GM23338 (cell line): ENCODE measurements around the gene KLK15. TPM values are rescaled to one million over a fixed set of nuclear protein-coding genes. Genes with fewer than 3 reads are reported as not detected.

ENCODE experiments used
- ATAC-seq: fragments of 200-7000 bp; cut with Tn5 transposase; 3 replicates; pipeline ENCODE4 v1.9.1; 2020
- DNase-seq: peaks from one replicate; pipeline ENCODE4 v3.0.0-alpha.2; 2015; ENCODE audit warnings: low spot score
- H2AFZ ChIP-seq: fragments of 200-600 bp; sonication (generic); 2 replicates; pipeline ENCODE4 v1.8.0; 2016; ENCODE audit warnings: antibody characterized with exemption, mild to moderate bottlenecking, moderate library complexity
- H3F3A ChIP-seq: fragments of 200-600 bp; sonication (generic); replicated peaks from 2 replicates; pipeline ENCODE4 v1.8.0; 2017; ENCODE audit warnings: antibody characterized with exemption, mixed run types, low read depth
- H3K27ac ChIP-seq: fragments of 200-600 bp; sonication (generic); 2 replicates; pipeline ENCODE4 v1.6.1; 2016; ENCODE audit warnings: low read depth
- H3K27me3 ChIP-seq: fragments of 200-600 bp; sonication (generic); 2 replicates; pipeline ENCODE4 v1.8.0; 2016; ENCODE audit warnings: mild to moderate bottlenecking, mixed run types, moderate library complexity; ENCODE audit not compliant: insufficient read depth
- H3K36me3 ChIP-seq: fragments of 200-600 bp; sonication (generic); 2 replicates; pipeline ENCODE4 v1.8.0; 2016; ENCODE audit warnings: mild to moderate bottlenecking; ENCODE audit not compliant: insufficient read depth
- H3K4me1 ChIP-seq: fragments of 200-600 bp; sonication (generic); 2 replicates; pipeline ENCODE4 v1.8.0; 2016; ENCODE audit warnings: mild to moderate bottlenecking, moderate library complexity; ENCODE audit not compliant: insufficient read depth
- H3K4me2 ChIP-seq: fragments of 200-600 bp; sonication (generic); 2 replicates; pipeline ENCODE4 v1.7.1; 2017; ENCODE audit warnings: mixed run types
- H3K4me3 ChIP-seq: fragments of 200-600 bp; sonication (generic); 2 replicates; pipeline ENCODE4 v1.6.1; 2016; ENCODE audit warnings: mixed run types
- H3K79me2 ChIP-seq: fragments of 200-600 bp; sonication (generic); replicated peaks from 2 replicates; pipeline ENCODE4 v1.8.0; 2017; ENCODE audit warnings: mild to moderate bottlenecking; ENCODE audit not compliant: insufficient read depth
- H3K9me2 ChIP-seq: fragments of 200-600 bp; sonication (generic); 2 replicates; pipeline ENCODE4 v1.8.0; 2017; ENCODE audit not compliant: insufficient read depth
- H4K20me1 ChIP-seq: fragments of 200-600 bp; sonication (generic); replicated peaks from 2 replicates; pipeline ENCODE4 v1.8.0; 2017; ENCODE audit warnings: mild to moderate bottlenecking; ENCODE audit not compliant: insufficient read depth
- H3K27ac Mint-ChIP-seq: 2 replicates; pipeline ENCODE4 v1.8.0; 2020; ENCODE audit warnings: inconsistent platforms, mild to moderate bottlenecking, moderate library complexity, mixed read lengths
- H3K27me3 Mint-ChIP-seq: 3 replicates; pipeline ENCODE4 v1.8.0; 2022; ENCODE audit warnings: low read depth, mild to moderate bottlenecking, moderate library complexity, mixed read lengths, inconsistent platforms; ENCODE audit not compliant: insufficient read depth, poor library complexity
- H3K36me3 Mint-ChIP-seq: 3 replicates; pipeline ENCODE4 v1.8.0; 2021; ENCODE audit warnings: low read depth, mild to moderate bottlenecking, inconsistent platforms, moderate library complexity, mixed read lengths
- H3K4me1 Mint-ChIP-seq: 3 replicates; pipeline ENCODE4 v1.8.0; 2020; ENCODE audit warnings: mild to moderate bottlenecking, inconsistent platforms, mixed read lengths
- H3K4me3 Mint-ChIP-seq: 3 replicates; pipeline ENCODE4 v1.8.0; 2021; ENCODE audit warnings: moderate library complexity, mild to moderate bottlenecking, inconsistent platforms, mixed read lengths
- H3K9me3 Mint-ChIP-seq: 3 replicates; pipeline ENCODE4 v1.8.0; 2020; ENCODE audit warnings: moderate library complexity, mild to moderate bottlenecking, inconsistent platforms, mixed read lengths
- CREB1 ChIP-seq: fragments of 250-450 bp; sonication (Bioruptor Pico); IDR thresholded peaks from 2 replicates; pipeline ENCODE4 v1.5.0; 2020; ENCODE audit warnings: low read depth, mild to moderate bottlenecking, moderate library complexity
- CTCF ChIP-seq, 2 experiments: fragments of 200-600 bp in 1 of 2; sonication (generic) in 1 of 2; conservative IDR thresholded peaks; 2 replicates each; pipeline versions ENCODE4 v1.5.1 to v1.6.1; 2016 to 2017; ENCODE audit warnings: antibody characterized with exemption in 2 of 2, low read depth in 2 of 2, mild to moderate bottlenecking in 2 of 2, moderate library complexity in 1 of 2
- EZH2 ChIP-seq: fragments of 200-600 bp; sonication (generic); IDR thresholded peaks from one replicate; pipeline ENCODE4 v1.8.0; 2017; ENCODE audit warnings: antibody characterized with exemption, mild to moderate bottlenecking, low read depth; ENCODE audit not compliant: unreplicated experiment
- EZH2phosphoT487 ChIP-seq: fragments of 200-600 bp; sonication (generic); IDR thresholded peaks from one replicate; pipeline ENCODE4 v1.8.1; 2018; ENCODE audit warnings: antibody characterized with exemption; ENCODE audit not compliant: unreplicated experiment
- JUNB ChIP-seq: IDR thresholded peaks from one replicate; pipeline ENCODE4 v1.6.1; 2016; ENCODE audit warnings: antibody characterized with exemption; ENCODE audit not compliant: unreplicated experiment
- NANOG ChIP-seq: IDR thresholded peaks from 2 replicates; pipeline ENCODE4 v1.6.1; 2016; ENCODE audit warnings: antibody characterized with exemption, borderline replicate concordance
- POLR2AphosphoS5 ChIP-seq: IDR thresholded peaks from 2 replicates; pipeline ENCODE4 v1.6.1; 2016; ENCODE audit warnings: antibody characterized with exemption, low read depth
- STAT1 ChIP-seq: IDR thresholded peaks from one replicate; pipeline ENCODE4 v1.6.1; 2016; ENCODE audit warnings: antibody characterized with exemption; ENCODE audit not compliant: unreplicated experiment
- ZNF114 ChIP-seq: fragments of 250-450 bp; sonication (Bioruptor Pico); IDR thresholded peaks from 2 replicates; pipeline ENCODE4 v1.5.0; 2020; ENCODE audit warnings: mild to moderate bottlenecking, moderate library complexity
- ZNF331 ChIP-seq: fragments of 250-450 bp; sonication (Bioruptor Pico); IDR thresholded peaks from 2 replicates; pipeline ENCODE4 v1.5.0; 2020; ENCODE audit warnings: low read depth, mild to moderate bottlenecking, moderate library complexity
- polyA plus RNA-seq: library from polyadenylated mRNA; unstranded; fragments of >200 nt; fragmentation: Nextera tagmentation; extraction: Ambion mirVana; gene quantifications from 2 replicates; pipeline ENCODE4 v1.2.1, GENCODE V29; 2016
- total RNA-seq: library from RNA; depleted of rRNA; stranded (reverse); fragments of >200 nt; shearing (Covaris generic); gene quantifications from 2 replicates; pipeline ENCODE4 v1.2.3, GENCODE V29; 2014
- TF ChIP-seq, protein P1 (sequence below): fragments of 250-450 bp; sonication (Bioruptor Pico); IDR thresholded peaks from 2 replicates; pipeline ENCODE4 v1.5.0; 2020; ENCODE audit warnings: mild to moderate bottlenecking, moderate library complexity

KLK15 gene
- total and polyA plus RNA-seq, 2 experiments from 2014 or later = not detected

GRCh38 chr19:50843205-50843604, 9.8 kb upstream of the KLK15 start:
- DNase-seq (no peak), ATAC-seq (no peak)
- peaks cover 57% of the 10 kb centered on the region for H3K9me3 Mint-ChIP-seq
- peaks cover 2% of the 10 kb centered on the region; the same call in 2 of the 3 replicates for H3K4me1 Mint-ChIP-seq
- peaks cover 8% of the 10 kb centered on the region; the same call in 1 of the 2 replicates for H3K27me3 ChIP-seq
- H3K79me2 ChIP-seq = no peaks in the 10 kb centered on the region
- peaks cover 6% of the 10 kb centered on the region for H3K27me3 Mint-ChIP-seq
- H3K36me3 Mint-ChIP-seq = peaks cover 8% of the 10 kb centered on the region; the same call in 2 of the 3 replicates
- no peak overlapping the region for H3K27ac ChIP-seq
- no peaks in the 10 kb centered on the region for H3K36me3 ChIP-seq
- H4K20me1 ChIP-seq = no peaks in the 10 kb centered on the region
- H3K4me1 ChIP-seq = peaks cover 3% of the 10 kb centered on the region; the same call in 1 of the 2 replicates
- no peaks in the 10 kb centered on the region for H3K9me2 ChIP-seq
- H3K4me3 ChIP-seq = no peak overlapping the region
- TF ChIP-seq POLR2AphosphoS5 (no peak), NANOG (no peak), EZH2 (no peak), EZH2phosphoT487 (no peak), ZNF114 (CRISPR knock-in tag) (no peak)
- no peak overlapping the region for H3K4me2 ChIP-seq
- H3K27ac Mint-ChIP-seq = no peak overlapping the region
- no peaks in the 10 kb centered on the region for H3F3A ChIP-seq
- no peak overlapping the region for H2AFZ ChIP-seq
- no peak overlapping the region for H3K4me3 Mint-ChIP-seq

- Mint-ChIP-seq H3K9me3 (peaks cover 53% of the 10 kb centered on the region), H3K27ac (no peak overlapping the region), H3K36me3 (peaks cover 8% of the 10 kb centered on the region; the same call in 2 of the 3 replicates), H3K4me3 (no peak overlapping the region), H3K27me3 (peaks cover 7% of the 10 kb centered on the region), H3K4me1 (peaks cover 4% of the 10 kb centered on the region; the same call in 2 of the 3 replicates)
- no peak for DNase-seq
- no peak overlapping the region for H2AFZ ChIP-seq
- H3K36me3 ChIP-seq = no peaks in the 10 kb centered on the region
- no peaks in the 10 kb centered on the region for H4K20me1 ChIP-seq
- TF ChIP-seq STAT1 (no peak), CREB1 (CRISPR knock-in tag) (no peak), EZH2 (no peak), ZNF114 (CRISPR knock-in tag) (no peak), ZNF331 (CRISPR knock-in tag) (no peak), CTCF (conservative IDR thresholded peaks at IDR 0.05; ENCODE audit: low read depth in 2 of 2) (no peak), NANOG (no peak), JUNB (no peak), EZH2phosphoT487 (no peak), POLR2AphosphoS5 (no peak)
- TF ChIP-seq, protein P1, sequence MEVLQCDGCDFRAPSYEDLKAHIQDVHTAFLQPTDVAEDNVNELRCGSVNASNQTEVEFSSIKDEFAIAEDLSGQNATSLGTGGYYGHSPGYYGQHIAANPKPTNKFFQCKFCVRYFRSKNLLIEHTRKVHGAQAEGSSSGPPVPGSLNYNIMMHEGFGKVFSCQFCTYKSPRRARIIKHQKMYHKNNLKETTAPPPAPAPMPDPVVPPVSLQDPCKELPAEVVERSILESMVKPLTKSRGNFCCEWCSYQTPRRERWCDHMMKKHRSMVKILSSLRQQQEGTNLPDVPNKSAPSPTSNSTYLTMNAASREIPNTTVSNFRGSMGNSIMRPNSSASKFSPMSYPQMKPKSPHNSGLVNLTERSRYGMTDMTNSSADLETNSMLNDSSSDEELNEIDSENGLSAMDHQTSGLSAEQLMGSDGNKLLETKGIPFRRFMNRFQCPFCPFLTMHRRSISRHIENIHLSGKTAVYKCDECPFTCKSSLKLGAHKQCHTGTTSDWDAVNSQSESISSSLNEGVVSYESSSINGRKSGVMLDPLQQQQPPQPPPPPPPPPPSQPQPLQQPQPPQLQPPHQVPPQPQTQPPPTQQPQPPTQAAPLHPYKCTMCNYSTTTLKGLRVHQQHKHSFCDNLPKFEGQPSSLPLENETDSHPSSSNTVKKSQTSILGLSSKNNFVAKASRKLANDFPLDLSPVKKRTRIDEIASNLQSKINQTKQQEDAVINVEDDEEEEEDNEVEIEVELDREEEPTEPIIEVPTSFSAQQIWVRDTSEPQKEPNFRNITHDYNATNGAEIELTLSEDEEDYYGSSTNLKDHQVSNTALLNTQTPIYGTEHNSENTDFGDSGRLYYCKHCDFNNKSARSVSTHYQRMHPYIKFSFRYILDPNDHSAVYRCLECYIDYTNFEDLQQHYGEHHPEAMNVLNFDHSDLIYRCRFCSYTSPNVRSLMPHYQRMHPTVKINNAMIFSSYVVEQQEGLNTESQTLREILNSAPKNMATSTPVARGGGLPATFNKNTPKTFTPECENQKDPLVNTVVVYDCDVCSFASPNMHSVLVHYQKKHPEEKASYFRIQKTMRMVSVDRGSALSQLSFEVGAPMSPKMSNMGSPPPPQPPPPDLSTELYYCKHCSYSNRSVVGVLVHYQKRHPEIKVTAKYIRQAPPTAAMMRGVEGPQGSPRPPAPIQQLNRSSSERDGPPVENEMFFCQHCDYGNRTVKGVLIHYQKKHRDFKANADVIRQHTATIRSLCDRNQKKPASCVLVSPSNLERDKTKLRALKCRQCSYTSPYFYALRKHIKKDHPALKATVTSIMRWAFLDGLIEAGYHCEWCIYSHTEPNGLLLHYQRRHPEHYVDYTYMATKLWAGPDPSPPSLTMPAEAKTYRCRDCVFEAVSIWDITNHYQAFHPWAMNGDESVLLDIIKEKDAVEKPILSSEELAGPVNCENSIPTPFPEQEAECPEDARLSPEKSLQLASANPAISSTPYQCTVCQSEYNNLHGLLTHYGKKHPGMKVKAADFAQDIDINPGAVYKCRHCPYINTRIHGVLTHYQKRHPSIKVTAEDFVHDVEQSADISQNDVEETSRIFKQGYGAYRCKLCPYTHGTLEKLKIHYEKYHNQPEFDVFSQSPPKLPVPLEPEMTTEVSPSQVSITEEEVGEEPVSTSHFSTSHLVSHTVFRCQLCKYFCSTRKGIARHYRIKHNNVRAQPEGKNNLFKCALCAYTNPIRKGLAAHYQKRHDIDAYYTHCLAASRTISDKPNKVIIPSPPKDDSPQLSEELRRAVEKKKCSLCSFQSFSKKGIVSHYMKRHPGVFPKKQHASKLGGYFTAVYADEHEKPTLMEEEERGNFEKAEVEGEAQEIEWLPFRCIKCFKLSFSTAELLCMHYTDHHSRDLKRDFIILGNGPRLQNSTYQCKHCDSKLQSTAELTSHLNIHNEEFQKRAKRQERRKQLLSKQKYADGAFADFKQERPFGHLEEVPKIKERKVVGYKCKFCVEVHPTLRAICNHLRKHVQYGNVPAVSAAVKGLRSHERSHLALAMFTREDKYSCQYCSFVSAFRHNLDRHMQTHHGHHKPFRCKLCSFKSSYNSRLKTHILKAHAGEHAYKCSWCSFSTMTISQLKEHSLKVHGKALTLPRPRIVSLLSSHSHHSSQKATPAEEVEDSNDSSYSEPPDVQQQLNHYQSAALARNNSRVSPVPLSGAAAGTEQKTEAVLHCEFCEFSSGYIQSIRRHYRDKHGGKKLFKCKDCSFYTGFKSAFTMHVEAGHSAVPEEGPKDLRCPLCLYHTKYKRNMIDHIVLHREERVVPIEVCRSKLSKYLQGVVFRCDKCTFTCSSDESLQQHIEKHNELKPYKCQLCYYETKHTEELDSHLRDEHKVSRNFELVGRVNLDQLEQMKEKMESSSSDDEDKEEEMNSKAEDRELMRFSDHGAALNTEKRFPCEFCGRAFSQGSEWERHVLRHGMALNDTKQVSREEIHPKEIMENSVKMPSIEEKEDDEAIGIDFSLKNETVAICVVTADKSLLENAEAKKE (CRISPR knock-in tag) = no peak
- H3K27me3 ChIP-seq = peaks cover 10% of the 10 kb centered on the region; the same call in 1 of the 2 replicates
- no peaks in the 10 kb centered on the region for H3K79me2 ChIP-seq
- peaks cover 5% of the 10 kb centered on the region; the same call in 1 of the 2 replicates for H3K4me1 ChIP-seq
- H3K9me2 ChIP-seq = no peaks in the 10 kb centered on the region
- no peak for ATAC-seq
- no peak overlapping the region for H3K4me2 ChIP-seq
- no peak overlapping the region for H3K27ac ChIP-seq
- no peak overlapping the region for H3K4me3 ChIP-seq
- H3F3A ChIP-seq = no peaks in the 10 kb centered on the region
Observed at GRCh38 chr19:50842130-50842529, 8.8 kb upstream of the KLK15 start.
